AG09309 (cell line): Measurements from ENCODE around the gene SDK1.
"Not testable (repeated sequence)": the region's sequence is repeated elsewhere in the genome, so short reads cannot be mapped to it uniquely, and the experiment has no call there.

Experiments used
- DNase-seq: peaks from one replicate; pipeline ENCODE4 v3.0.0-alpha.2; 2010; ENCODE audit warnings: low read depth
- H3K4me3 ChIP-seq: 2 replicates; pipeline ENCODE4 v1.5.1; 2011; ENCODE audit warnings: mild to moderate bottlenecking, low read depth, low read length, moderate library complexity; ENCODE audit not compliant: control insufficient read depth
- CTCF ChIP-seq: IDR thresholded peaks from 2 replicates; pipeline ENCODE4 v1.5.1; 2011; ENCODE audit warnings: mild to moderate bottlenecking, low read depth, low read length, inconsistent platforms; ENCODE audit not compliant: insufficient read depth, control insufficient read depth; ENCODE audit errors: missing control alignments

SDK1 gene

DNA sequence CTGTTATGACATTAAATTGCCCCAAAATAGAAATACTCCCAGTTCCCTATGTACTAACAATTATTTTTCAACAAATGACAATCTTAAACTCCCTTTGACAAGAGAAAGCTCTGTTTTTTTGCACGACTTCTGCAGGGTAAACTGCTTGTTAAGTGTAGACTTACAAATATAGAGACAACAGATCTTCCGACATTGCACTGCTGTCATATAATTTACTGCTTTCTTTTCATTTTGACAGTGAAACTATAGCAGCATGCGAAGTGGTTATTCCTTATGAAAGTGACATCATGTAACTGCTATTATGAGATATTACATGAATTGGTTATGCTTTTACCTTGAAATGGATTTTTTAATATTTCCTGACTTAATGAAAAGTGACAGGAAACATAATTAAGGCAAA, 659.9 kb downstream of the SDK1 start:
- no peak for DNase-seq
- no peak for TF ChIP-seq CTCF
- no peak overlapping the region for H3K4me3 ChIP-seq

GRCh38 chr7:3961857-3962503, 660.9 kb downstream of the SDK1 start:
- H3K4me3 ChIP-seq: no peak overlapping the region
- no peak for DNase-seq
- TF ChIP-seq CTCF: no peak

GRCh38 chr7:3963768-3964167, 662.7 kb downstream of the SDK1 start:
- not testable (repeated sequence) for DNase-seq, H3K4me3 ChIP-seq

GRCh38 chr7:3964980-3965606, 664.0 kb downstream of the SDK1 start:
- no peak overlapping the region for H3K4me3 ChIP-seq
- DNase-seq: no peak
- no peak for TF ChIP-seq CTCF

DNA sequence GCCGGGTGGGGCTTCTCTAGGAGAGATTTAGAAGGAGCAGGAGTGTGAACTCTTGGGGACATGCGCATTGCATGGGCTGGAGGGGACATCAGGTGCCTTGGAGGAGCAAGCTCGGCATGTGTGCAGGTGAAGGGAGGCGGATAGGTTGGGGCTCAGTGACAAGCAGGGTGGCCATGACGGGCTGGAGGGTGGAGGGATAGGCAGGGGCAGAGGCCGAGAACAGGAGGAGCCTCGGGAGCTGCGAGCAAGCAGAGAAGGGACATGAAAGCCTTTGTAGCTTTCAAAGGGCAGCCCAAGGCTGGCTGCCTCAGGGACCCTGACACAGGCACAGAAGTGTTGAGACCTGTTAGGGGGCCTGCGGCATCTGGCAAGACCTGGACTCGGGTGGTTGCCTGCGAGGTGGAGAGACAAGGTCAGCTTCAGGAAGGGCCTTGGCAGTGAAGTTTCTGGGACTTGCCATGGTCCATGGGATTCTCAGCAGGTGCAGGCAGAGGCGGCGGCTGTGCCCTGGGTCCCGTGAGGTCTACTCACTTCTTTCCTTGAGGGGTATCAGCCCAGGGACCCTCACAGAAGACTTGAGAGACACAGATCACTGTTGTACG, 664.8 kb downstream of the SDK1 start:
- TF ChIP-seq CTCF: no peak

GRCh38 chr7:3968234-3968633, 667.2 kb downstream of the SDK1 start:
- H3K4me3 ChIP-seq: no peak overlapping the region
- TF ChIP-seq CTCF: no peak
- DNase-seq: no peak

More for the DNA sequence above, 664.8 kb downstream of the SDK1 start:
- H3K4me3 ChIP-seq: no peak overlapping the region
- no peak for DNase-seq

DNA sequence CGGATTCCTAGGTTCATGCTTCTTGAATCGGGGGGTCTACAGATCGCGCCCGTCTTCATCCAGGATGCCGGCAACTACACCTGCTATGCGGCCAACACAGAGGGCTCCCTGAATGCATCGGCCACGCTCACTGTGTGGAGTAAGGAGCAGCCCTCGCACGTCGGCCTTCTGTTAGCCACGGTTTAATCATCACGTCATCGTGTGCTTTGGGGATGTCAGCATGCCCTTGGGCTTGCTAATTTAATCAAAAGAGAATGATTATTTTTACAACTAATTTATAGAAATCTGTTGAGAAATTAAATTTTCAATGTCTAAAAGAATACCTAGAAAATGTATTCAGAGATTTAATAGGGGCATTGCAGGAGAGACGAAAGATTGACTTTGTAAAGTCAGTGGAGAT, 668.2 kb downstream of the SDK1 start:
- no peak for DNase-seq
- no peak for TF ChIP-seq CTCF

More for the DNA sequence above, 668.2 kb downstream of the SDK1 start:
- H3K4me3 ChIP-seq: no peak overlapping the region
